Jurkat, Clone E6-1 (cell line): ENCODE measurements around the gene COPS6. TPM values are rescaled to one million over a fixed set of nuclear protein-coding genes. Genes with fewer than 3 reads are reported as not detected.
A peak's percentile ranks its signal among the peaks of the same experiment; 100 is the strongest.

ENCODE experiments used
- DNase-seq: peaks from one replicate; pipeline ENCODE4 v3.0.0-alpha.2; 2011; ENCODE audit warnings: low read depth, low spot score
- H3K4me3 ChIP-seq: 2 replicates; pipeline ENCODE4 v1.5.1; 2011; ENCODE audit warnings: mild to moderate bottlenecking, low read length, control low read depth, moderate library complexity
- polyA plus RNA-seq: library from polyadenylated mRNA; unstranded; fragments of >200 nt; gene quantifications from one replicate; pipeline ENCODE4 v1.2.1, GENCODE V29; 2012; ENCODE audit warnings: missing spikeins; ENCODE audit not compliant: insufficient read length, insufficient read depth

COPS6 gene
- 322 TPM for polyA plus RNA-seq

GRCh38 chr7:100088621-100089457, at the start of gene COPS6:
Gene COPS6 (plus strand): TSS chr7:100088969. CDS start chr7:100088991, 22 bp downstream.
- peak; percentile 52 for DNase-seq
- peak within 1 kb of the TSS; percentile 95 for H3K4me3 ChIP-seq

- DNase-seq = no peak
- H3K4me3 ChIP-seq = no peak overlapping the region
Observed at GRCh38 chr7:100040575-100040974, 48.2 kb upstream of the COPS6 start.

GRCh38 chr7:100044718-100045117, 44.1 kb upstream of the COPS6 start:
- no peak for DNase-seq
- H3K4me3 ChIP-seq = no peak overlapping the region

- DNase-seq = no peak
- no peak overlapping the region for H3K4me3 ChIP-seq
Observed at GRCh38 chr7:100048680-100049079, 40.1 kb upstream of the COPS6 start.

- peak; percentile 53 for DNase-seq
- peak within 1 kb of the TSS; percentile 64 for H3K4me3 ChIP-seq
Observed at GRCh38 chr7:100049441-100050291, 39.1 kb upstream of the COPS6 start, which contains the start of gene ZSCAN21. Gene ZSCAN21 (plus strand): TSS chr7:100049774. CDS start chr7:100057007, 7,233 bp downstream.

GRCh38 chr7:100051611-100052010, 37.2 kb upstream of the COPS6 start:
- DNase-seq = no peak
- H3K4me3 ChIP-seq = no peak overlapping the region

GRCh38 chr7:100053215-100053614, 35.6 kb upstream of the COPS6 start:
- no peak overlapping the region for H3K4me3 ChIP-seq
- peak; percentile 60 for DNase-seq

GRCh38 chr7:100057006-100057405, 31.8 kb upstream of the COPS6 start:
- no peak for DNase-seq

GRCh38 chr7:100059251-100059739, 29.5 kb upstream of the COPS6 start:
- no peak overlapping the region for H3K4me3 ChIP-seq
- no peak for DNase-seq

More at GRCh38 chr7:100057006-100057405, 31.8 kb upstream of the COPS6 start:
- no peak overlapping the region for H3K4me3 ChIP-seq

GRCh38 chr7:100061518-100062193, 27.1 kb upstream of the COPS6 start:
- DNase-seq = no peak

GRCh38 chr7:100063376-100063775, 25.4 kb upstream of the COPS6 start:
- no peak for DNase-seq
- H3K4me3 ChIP-seq = no peak overlapping the region

More at GRCh38 chr7:100061518-100062193, 27.1 kb upstream of the COPS6 start:
- H3K4me3 ChIP-seq = no peak overlapping the region

GRCh38 chr7:100064162-100064561, 24.6 kb upstream of the COPS6 start:
- DNase-seq = no peak
- no peak overlapping the region for H3K4me3 ChIP-seq

- DNase-seq = no peak
Observed at GRCh38 chr7:100065452-100066186, 23.1 kb upstream of the COPS6 start.

GRCh38 chr7:100066953-100067352, 21.8 kb upstream of the COPS6 start:
- H3K4me3 ChIP-seq = no peak overlapping the region
- no peak for DNase-seq

More at GRCh38 chr7:100065452-100066186, 23.1 kb upstream of the COPS6 start:
- H3K4me3 ChIP-seq = no peak overlapping the region

GRCh38 chr7:100069991-100070390, 18.8 kb upstream of the COPS6 start:
- DNase-seq = no peak
- H3K4me3 ChIP-seq = no peak overlapping the region

GRCh38 chr7:100071018-100071723, 17.6 kb upstream of the COPS6 start:
- no peak overlapping the region for H3K4me3 ChIP-seq

GRCh38 chr7:100072462-100072861, 16.3 kb upstream of the COPS6 start:
- DNase-seq = no peak

More at GRCh38 chr7:100071018-100071723, 17.6 kb upstream of the COPS6 start:
- no peak for DNase-seq

GRCh38 chr7:100074841-100075240, 13.9 kb upstream of the COPS6 start:
- no peak for DNase-seq
- H3K4me3 ChIP-seq = no peak overlapping the region

More at GRCh38 chr7:100072462-100072861, 16.3 kb upstream of the COPS6 start:
- H3K4me3 ChIP-seq = no peak overlapping the region
